ENCODE data around the gene DUSP15.

DUSP15 gene

DNA sequence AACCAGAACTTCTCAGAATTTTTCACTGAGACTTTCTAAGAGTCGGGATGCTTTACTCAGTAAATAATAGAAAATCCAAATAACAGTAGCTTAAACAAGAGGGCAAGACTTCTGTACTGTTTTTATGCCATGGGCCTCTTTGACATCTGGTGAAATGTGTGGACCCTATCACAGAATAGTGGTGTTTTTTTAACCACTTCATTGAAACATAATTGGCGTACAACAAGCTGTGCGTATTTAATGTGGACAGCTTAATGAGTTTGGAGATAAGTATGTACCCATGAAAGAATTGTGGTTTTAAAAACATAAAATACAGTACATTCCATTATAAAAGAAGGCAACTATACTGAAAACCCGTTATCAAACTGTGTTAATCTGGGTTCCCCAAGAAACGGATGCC is 43.8 kb upstream of the DUSP15 start:
- H3K4me3 ChIP-seq (ENCODE audit: low read depth, low read length), result no peak overlapping the region
- DNase-seq (ENCODE audit: low read depth), result no peak
- no peak for TF ChIP-seq MYC (IDR thresholded peaks at IDR 0.05; ENCODE audit: low read depth, low read length)
- TF ChIP-seq, protein P1, sequence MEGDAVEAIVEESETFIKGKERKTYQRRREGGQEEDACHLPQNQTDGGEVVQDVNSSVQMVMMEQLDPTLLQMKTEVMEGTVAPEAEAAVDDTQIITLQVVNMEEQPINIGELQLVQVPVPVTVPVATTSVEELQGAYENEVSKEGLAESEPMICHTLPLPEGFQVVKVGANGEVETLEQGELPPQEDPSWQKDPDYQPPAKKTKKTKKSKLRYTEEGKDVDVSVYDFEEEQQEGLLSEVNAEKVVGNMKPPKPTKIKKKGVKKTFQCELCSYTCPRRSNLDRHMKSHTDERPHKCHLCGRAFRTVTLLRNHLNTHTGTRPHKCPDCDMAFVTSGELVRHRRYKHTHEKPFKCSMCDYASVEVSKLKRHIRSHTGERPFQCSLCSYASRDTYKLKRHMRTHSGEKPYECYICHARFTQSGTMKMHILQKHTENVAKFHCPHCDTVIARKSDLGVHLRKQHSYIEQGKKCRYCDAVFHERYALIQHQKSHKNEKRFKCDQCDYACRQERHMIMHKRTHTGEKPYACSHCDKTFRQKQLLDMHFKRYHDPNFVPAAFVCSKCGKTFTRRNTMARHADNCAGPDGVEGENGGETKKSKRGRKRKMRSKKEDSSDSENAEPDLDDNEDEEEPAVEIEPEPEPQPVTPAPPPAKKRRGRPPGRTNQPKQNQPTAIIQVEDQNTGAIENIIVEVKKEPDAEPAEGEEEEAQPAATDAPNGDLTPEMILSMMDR (IDR thresholded peaks at IDR 0.05; ENCODE audit: low read depth, low read length), result no peak
- TF ChIP-seq, protein P2, sequence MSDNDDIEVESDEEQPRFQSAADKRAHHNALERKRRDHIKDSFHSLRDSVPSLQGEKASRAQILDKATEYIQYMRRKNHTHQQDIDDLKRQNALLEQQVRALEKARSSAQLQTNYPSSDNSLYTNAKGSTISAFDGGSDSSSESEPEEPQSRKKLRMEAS (IDR thresholded peaks at IDR 0.05; ENCODE audit: low read depth, low read length), result no peak

DNA sequence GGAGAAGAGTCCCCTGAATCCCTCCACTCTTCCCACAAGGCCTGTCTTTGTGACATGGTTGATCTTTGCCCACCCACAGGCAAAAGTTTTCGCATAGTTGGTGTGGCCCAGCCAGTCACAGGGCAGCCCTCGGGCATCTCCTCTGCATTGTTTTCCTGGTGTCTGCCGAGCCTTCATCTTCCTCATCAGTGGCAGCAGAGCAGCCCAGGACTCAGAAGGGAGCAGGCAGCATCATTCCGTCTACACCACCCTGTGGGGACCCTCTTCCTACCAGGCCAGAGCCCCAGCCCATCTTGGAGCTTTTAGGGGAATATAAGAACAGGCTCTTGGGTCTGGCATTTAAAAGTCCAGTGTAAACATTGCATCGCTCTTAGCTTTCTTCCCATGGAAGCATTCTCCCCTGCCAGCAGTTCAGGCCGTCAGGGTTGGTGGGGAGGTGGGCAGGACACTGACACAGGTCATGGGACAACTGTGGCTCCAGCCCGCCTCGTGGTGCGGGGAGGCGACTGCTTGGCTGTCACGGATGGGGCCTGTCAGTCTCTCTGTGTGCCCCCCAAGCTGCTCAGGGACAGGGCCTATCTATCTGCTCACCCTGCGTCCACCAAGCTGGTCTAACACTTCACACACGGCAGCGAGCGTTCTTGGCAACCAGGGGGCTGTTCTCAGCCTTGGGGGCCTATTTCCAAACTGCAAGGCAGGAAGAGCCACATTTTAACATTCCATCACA is 43.3 kb upstream of the DUSP15 start:
- no peak for DNase-seq (ENCODE audit: low read depth)
- TF ChIP-seq, protein P2 (IDR thresholded peaks at IDR 0.05; ENCODE audit: low read depth, low read length), result no peak
- TF ChIP-seq POLR2A (IDR thresholded peaks at IDR 0.05; ENCODE audit: extremely low read depth, insufficient read length) (no peak), MYC (IDR thresholded peaks at IDR 0.05; ENCODE audit: low read depth, low read length) (no peak)
- TF ChIP-seq, protein P1 (IDR thresholded peaks at IDR 0.05; ENCODE audit: low read depth, low read length), result no peak
- no peak overlapping the region for H3K4me3 ChIP-seq (ENCODE audit: low read depth, low read length)

DNA sequence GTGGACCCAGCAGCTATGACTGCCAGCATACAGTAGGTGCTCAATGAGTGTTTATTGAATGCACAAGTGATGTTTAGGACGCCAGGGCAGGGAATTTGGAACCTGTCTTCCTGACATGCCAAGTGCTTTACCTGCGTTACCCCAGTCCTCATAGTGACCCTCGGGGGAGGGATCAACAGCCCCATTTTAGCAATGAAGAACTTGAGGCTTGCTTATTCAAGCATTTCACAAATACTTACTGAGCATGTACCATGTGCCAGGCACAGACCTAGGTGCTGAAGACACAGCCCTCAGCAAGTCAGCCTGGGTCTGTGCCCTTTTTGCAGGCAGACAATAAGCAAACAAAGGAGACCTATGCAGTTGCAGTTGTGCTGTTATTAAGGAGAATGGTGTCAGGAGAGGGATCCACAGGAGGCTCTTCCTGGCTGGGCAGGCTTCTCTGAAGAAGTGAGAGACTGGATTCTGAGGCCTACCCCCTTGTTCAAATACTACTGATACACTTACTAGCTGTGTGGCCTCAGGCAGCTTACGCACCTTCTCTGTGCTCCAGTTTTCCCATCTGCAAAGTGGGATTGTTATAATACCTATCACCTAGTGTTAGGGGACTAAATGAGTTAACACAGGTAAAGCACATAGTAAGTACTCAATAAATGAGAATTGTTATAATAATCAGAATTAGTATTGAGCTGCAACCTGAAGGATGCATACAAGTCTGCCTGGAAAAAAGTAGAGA is 39.9 kb upstream of the DUSP15 start:
- H3K4me3 ChIP-seq (ENCODE audit: low read depth, low read length), result no peak overlapping the region
- TF ChIP-seq POLR2A (IDR thresholded peaks at IDR 0.05; ENCODE audit: extremely low read depth, insufficient read length) (no peak), MYC (IDR thresholded peaks at IDR 0.05; ENCODE audit: low read depth, low read length) (no peak)
- TF ChIP-seq, protein P1 (IDR thresholded peaks at IDR 0.05; ENCODE audit: low read depth, low read length), result no peak
- TF ChIP-seq, protein P2 (IDR thresholded peaks at IDR 0.05; ENCODE audit: low read depth, low read length), result no peak
- DNase-seq (ENCODE audit: low read depth), result no peak

DNA sequence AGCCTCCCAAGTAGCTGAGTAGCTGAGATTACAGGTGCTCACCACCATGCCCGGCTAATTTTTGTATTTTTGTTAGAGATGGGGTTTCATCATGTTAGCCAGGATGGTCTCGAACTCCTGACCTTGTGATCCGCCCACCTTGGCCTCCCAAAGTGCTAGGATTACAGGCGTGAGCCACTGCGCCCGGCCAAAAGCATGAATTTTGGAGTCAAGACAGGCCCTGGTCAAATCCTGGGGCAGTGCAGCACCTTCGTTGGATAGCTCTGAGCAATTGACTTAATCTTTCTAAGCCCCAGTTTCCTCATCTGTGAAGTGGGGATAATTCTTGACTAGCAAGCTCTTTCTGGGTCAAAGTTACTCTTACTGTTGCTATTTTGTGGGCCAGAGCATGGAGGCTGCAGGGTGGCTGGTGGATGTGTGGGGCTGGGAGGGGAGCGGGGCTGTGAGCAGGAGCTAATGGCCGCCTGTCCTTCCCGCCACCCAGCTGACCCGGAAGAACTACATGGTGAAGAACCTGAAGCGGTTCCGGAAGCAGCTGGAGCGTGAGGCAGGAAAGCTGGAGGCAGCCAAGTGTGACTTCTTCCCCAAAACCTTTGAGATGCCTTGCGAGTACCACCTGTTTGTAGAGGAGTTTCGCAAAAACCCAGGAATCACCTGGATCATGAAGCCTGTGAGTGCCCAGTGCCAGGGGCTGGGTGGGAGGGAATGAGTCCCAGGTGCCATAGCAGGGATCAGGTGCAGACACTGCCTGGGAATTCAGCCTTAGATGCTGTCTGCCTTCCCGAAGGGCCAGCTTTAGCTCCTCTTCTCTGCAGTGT is 39.1 kb upstream of the DUSP15 start:
- no peak overlapping the region for H3K4me3 ChIP-seq (ENCODE audit: low read depth, low read length)
- no peak for DNase-seq (ENCODE audit: low read depth)
- TF ChIP-seq, protein P2 (IDR thresholded peaks at IDR 0.05; ENCODE audit: low read depth, low read length), result no peak
- no peak for TF ChIP-seq POLR2A (IDR thresholded peaks at IDR 0.05; ENCODE audit: extremely low read depth, insufficient read length)
- TF ChIP-seq MYC (IDR thresholded peaks at IDR 0.05; ENCODE audit: low read depth, low read length), result no peak

DNA sequence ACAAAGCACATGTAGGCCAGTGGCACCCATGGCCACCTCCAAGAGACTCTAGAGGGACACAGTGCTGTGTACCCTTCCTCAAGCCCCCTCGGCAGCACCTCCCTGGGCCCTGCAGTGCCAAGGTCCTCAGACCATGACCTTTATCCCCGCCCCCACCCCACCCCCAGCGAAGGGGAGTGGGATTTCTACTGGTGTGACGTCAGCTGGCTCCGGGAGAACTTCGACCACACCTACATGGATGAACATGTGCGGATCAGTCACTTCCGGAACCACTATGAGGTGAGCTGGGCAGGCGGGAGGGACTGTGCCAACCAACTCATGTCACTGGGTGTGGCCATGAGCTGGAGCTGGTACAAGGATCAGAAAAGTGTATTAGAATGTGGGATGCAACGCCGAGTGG is 38.1 kb upstream of the DUSP15 start:
- H3K4me3 ChIP-seq (ENCODE audit: low read depth, low read length), result no peak overlapping the region
- TF ChIP-seq MYC (IDR thresholded peaks at IDR 0.05; ENCODE audit: low read depth, low read length) (no peak), POLR2A (IDR thresholded peaks at IDR 0.05; ENCODE audit: extremely low read depth, insufficient read length) (no peak)
- TF ChIP-seq, protein P2 (IDR thresholded peaks at IDR 0.05; ENCODE audit: low read depth, low read length), result no peak
- TF ChIP-seq, protein P1 (IDR thresholded peaks at IDR 0.05; ENCODE audit: low read depth, low read length), result no peak
- no peak for DNase-seq (ENCODE audit: low read depth)

Measured in NB4 (cell line).